Ectodermal cell (in vitro differentiated cells): ENCODE data around the gene OMP.

Experiments
- H3K27ac ChIP-seq: 2 replicates; pipeline ENCODE4 v1.7.0; 2013; ENCODE audit warnings: mild to moderate bottlenecking, low read depth, low read length; ENCODE audit not compliant: insufficient read depth, poor library complexity, severe bottlenecking
- H3K27me3 ChIP-seq: 2 replicates; pipeline ENCODE4 v1.7.0; 2013; ENCODE audit warnings: mild to moderate bottlenecking, low read length; ENCODE audit not compliant: insufficient read depth, control insufficient read depth, poor library complexity, severe bottlenecking
- H3K36me3 ChIP-seq: one replicate; pipeline ENCODE4 v1.7.0; 2013; ENCODE audit warnings: low read length; ENCODE audit not compliant: control insufficient read depth, insufficient read depth
- H3K4me1 ChIP-seq: one replicate; pipeline ENCODE4 v1.7.0; 2013; ENCODE audit warnings: low read length; ENCODE audit not compliant: control insufficient read depth, insufficient read depth
- H3K4me3 ChIP-seq: 2 replicates; pipeline ENCODE4 v1.7.0; 2013; ENCODE audit warnings: low read depth, low read length, control low read depth; ENCODE audit not compliant: insufficient read depth
- H3K9me3 ChIP-seq: 2 replicates; pipeline ENCODE4 v1.7.0; 2013; ENCODE audit warnings: mild to moderate bottlenecking, low read length, moderate library complexity; ENCODE audit not compliant: control insufficient read depth
- WGBS, 2 experiments: methylation state at CpG; one replicate each; pipeline ENCODE4 v1.1.7; 2013; ENCODE audit warnings: missing lambda C conversion rate in 2 of 2; 5-methylcytosine and 5-hydroxymethylcytosine counted together

OMP gene

DNA sequence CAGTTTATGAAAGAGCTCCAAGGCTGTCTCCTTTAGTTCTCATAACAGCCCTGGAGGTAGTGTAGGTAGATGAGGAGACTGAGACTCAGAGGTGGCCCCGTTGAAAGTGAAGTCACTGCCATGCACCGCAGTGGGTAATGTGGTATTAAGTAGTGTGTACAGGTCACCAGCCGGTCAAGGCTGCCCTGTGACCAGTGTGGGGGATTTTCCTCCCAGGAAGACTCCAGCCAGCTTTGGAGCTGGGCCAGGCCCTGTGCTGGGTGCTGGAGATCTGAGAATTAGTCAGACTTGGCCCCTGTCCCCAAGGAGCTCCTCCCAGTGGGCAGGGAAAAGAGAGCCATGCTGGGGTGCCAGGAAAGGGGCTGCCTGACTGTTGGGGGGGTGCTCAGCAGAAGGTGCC lies 5.3 kb downstream of the OMP start:
- Histone ChIP-seq H3K4me1 (peaks cover 2% of the 10 kb centered on the region), H3K36me3 (no peaks in the 10 kb centered on the region), H3K4me3 (no peak overlapping the region), H3K9me3 (no peaks in the 10 kb centered on the region), H3K27me3 (no peaks in the 10 kb centered on the region), H3K27ac (no peak overlapping the region)
- 93 to 97% methylated on average over 3 of the region's 3 CpGs for WGBS, 2 experiments

GRCh38 chr11:77108436-77108835 lies 5.8 kb downstream of the OMP start:
- Histone ChIP-seq H3K4me1 (peaks cover 3% of the 10 kb centered on the region), H3K4me3 (no peak overlapping the region), H3K27ac (no peak overlapping the region), H3K36me3 (no peaks in the 10 kb centered on the region), H3K9me3 (no peaks in the 10 kb centered on the region), H3K27me3 (no peaks in the 10 kb centered on the region)
- 90 to 93% methylated on average over 9 of the region's 9 CpGs for WGBS, 2 experiments

DNA sequence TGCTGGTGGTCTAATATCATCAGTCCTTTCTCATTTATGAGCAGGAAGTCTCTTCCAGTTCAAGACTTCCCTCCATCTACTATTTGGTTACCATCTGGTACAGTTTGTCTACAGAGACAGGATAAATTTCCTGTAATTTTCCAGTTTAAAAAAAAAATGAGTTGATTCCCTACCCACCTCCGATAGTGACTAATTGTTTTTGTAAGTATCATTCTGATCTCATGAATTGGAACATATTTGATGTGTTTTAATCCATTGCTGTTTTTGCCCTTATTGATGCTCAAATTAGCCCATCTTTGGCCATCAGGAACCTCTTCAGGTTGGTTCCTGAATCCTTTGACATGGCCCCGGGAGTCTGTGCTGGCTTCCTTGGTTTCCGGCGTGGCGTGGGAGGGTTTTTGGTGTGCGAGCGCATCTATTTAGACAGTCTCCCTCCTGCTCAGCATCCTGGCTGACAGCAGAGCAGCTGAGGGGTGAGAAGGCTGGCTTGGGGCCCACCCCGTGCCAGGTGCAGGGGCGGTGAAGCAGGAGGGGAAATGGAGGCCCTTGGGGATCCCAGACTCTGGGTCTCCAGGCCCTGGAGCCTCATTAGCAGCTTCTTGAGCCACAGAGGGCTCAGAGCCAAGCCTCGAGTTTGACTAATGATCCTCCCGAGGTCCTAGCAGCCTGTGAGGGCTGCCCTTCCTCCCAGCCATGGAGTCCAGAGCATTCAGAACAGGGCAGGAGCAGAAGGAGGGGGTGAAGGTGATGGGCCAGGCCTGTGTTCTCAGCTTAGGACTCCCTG lies 6.8 kb downstream of the OMP start:
- WGBS, 2 experiments: 92 to 95% methylated on average over 11 of the region's 11 CpGs
- H3K27ac ChIP-seq: no peak overlapping the region
- no peak overlapping the region for H3K4me3 ChIP-seq
- no peaks in the 10 kb centered on the region for H3K27me3 ChIP-seq
- H3K36me3 ChIP-seq: no peaks in the 10 kb centered on the region
- no peaks in the 10 kb centered on the region for H3K9me3 ChIP-seq
- peaks cover 3% of the 10 kb centered on the region for H3K4me1 ChIP-seq

- no peak overlapping the region for H3K27ac ChIP-seq
- 89% methylated on average over 6 of the region's 6 CpGs for WGBS, 2 experiments
- H3K9me3 ChIP-seq: no peaks in the 10 kb centered on the region
- H3K36me3 ChIP-seq: no peaks in the 10 kb centered on the region
- peaks cover 3% of the 10 kb centered on the region for H3K4me1 ChIP-seq
- H3K4me3 ChIP-seq: no peak overlapping the region
- no peaks in the 10 kb centered on the region for H3K27me3 ChIP-seq
Observed at GRCh38 chr11:77110836-77111235, 8.2 kb downstream of the OMP start.

GRCh38 chr11:77111277-77111676 lies 8.6 kb downstream of the OMP start:
- H3K4me3 ChIP-seq: no peak overlapping the region
- no peak overlapping the region for H3K27ac ChIP-seq
- no peaks in the 10 kb centered on the region for H3K9me3 ChIP-seq
- WGBS, 2 experiments: 95 to 97% methylated on average over 3 of the region's 3 CpGs
- H3K36me3 ChIP-seq: no peaks in the 10 kb centered on the region
- peaks cover 3% of the 10 kb centered on the region for H3K4me1 ChIP-seq
- no peaks in the 10 kb centered on the region for H3K27me3 ChIP-seq

GRCh38 chr11:77111946-77112345 lies 9.3 kb downstream of the OMP start:
- 86 to 88% methylated on average over 6 of the region's 6 CpGs for WGBS, 2 experiments
- Histone ChIP-seq H3K4me1 (peaks cover 3% of the 10 kb centered on the region), H3K27me3 (no peaks in the 10 kb centered on the region), H3K36me3 (no peaks in the 10 kb centered on the region), H3K9me3 (no peaks in the 10 kb centered on the region), H3K27ac (no peak overlapping the region), H3K4me3 (no peak overlapping the region)

- 93 to 95% methylated on average over 20 of the region's 20 CpGs for WGBS, 2 experiments
- Histone ChIP-seq H3K27ac (no peak overlapping the region), H3K4me1 (peaks cover 3% of the 10 kb centered on the region), H3K36me3 (no peaks in the 10 kb centered on the region), H3K27me3 (no peaks in the 10 kb centered on the region), H3K9me3 (no peaks in the 10 kb centered on the region), H3K4me3 (no peak overlapping the region)
Observed at GRCh38 chr11:77112641-77113381, 10.2 kb downstream of the OMP start.

GRCh38 chr11:77113382-77114088 lies 10.9 kb downstream of the OMP start:
- no peaks in the 10 kb centered on the region for H3K27me3 ChIP-seq
- 58 to 62% methylated on average over 8 of the region's 8 CpGs for WGBS, 2 experiments
- H3K36me3 ChIP-seq: no peaks in the 10 kb centered on the region
- H3K9me3 ChIP-seq: no peaks in the 10 kb centered on the region
- H3K4me3 ChIP-seq: no peak overlapping the region
- peaks cover 3% of the 10 kb centered on the region for H3K4me1 ChIP-seq
- no peak overlapping the region for H3K27ac ChIP-seq

DNA sequence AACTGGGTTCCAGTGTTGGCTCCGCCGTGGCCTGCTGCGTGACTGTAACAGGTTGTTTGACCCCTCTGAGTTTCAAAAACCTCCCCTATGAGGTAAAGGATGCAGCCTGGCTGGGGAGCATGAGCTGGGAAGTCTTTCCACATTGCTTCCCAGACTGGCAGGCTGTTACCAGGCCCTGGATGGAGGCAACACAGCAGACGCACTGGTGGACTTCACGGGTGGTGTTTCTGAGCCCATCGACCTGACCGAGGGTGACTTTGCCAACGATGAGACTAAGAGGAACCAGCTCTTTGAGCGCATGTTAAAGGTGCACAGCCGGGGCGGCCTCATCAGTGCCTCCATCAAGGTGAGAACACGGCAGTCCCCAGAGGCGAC lies 11.4 kb downstream of the OMP start:
- Histone ChIP-seq H3K4me3 (no peak overlapping the region), H3K9me3 (no peaks in the 10 kb centered on the region), H3K27ac (no peak overlapping the region), H3K4me1 (peaks cover 3% of the 10 kb centered on the region), H3K27me3 (no peaks in the 10 kb centered on the region), H3K36me3 (no peaks in the 10 kb centered on the region)
- WGBS, 2 experiments: 95 to 96% methylated on average over 13 of the region's 13 CpGs

DNA sequence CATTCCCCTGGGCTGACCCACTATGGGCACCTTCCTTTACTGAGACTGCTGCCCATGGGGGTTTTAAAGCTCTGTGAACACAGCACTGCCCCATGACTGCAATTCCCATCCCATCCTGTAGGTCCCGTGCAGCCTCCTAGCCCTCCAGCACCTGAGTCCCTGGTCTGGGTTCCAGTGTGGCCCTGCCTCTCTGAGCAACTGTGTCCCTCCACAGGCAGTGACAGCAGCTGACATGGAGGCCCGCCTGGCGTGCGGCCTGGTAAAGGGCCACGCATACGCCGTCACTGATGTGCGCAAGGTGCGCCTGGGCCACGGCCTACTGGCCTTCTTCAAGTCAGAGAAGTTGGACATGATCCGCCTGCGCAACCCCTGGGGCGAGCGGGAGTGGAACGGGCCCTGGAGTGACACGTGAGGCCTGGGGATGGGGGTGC lies 12.6 kb downstream of the OMP start:
- Histone ChIP-seq H3K4me1 (peaks cover 3% of the 10 kb centered on the region), H3K36me3 (no peaks in the 10 kb centered on the region), H3K27ac (no peak overlapping the region), H3K27me3 (no peaks in the 10 kb centered on the region), H3K9me3 (no peaks in the 10 kb centered on the region), H3K4me3 (no peak overlapping the region)
- WGBS, 2 experiments: 94 to 95% methylated on average over 16 of the region's 16 CpGs
